GM23338 (cell line): ENCODE measurements around the gene HOXA1.

ENCODE experiments used
- CREB1 ChIP-seq: fragments of 250-450 bp; sonication (Bioruptor Pico); IDR thresholded peaks from 2 replicates; pipeline ENCODE4 v1.5.0; 2020; ENCODE audit warnings: low read depth, mild to moderate bottlenecking, moderate library complexity
- EZH2 ChIP-seq: fragments of 200-600 bp; sonication (generic); IDR thresholded peaks from one replicate; pipeline ENCODE4 v1.8.0; 2017; ENCODE audit warnings: antibody characterized with exemption, mild to moderate bottlenecking, low read depth; ENCODE audit not compliant: unreplicated experiment
- POLR2AphosphoS5 ChIP-seq: IDR thresholded peaks from 2 replicates; pipeline ENCODE4 v1.6.1; 2016; ENCODE audit warnings: antibody characterized with exemption, low read depth
- ZNF331 ChIP-seq: fragments of 250-450 bp; sonication (Bioruptor Pico); IDR thresholded peaks from 2 replicates; pipeline ENCODE4 v1.5.0; 2020; ENCODE audit warnings: low read depth, mild to moderate bottlenecking, moderate library complexity
- TF ChIP-seq, protein P1 (sequence below), 2 experiments: fragments of 200-600 bp in 1 of 2; sonication (generic) in 1 of 2; conservative IDR thresholded peaks; 2 replicates each; pipeline versions ENCODE4 v1.5.1 to v1.6.1; 2016 to 2017; ENCODE audit warnings: antibody characterized with exemption in 2 of 2, low read depth in 2 of 2, mild to moderate bottlenecking in 2 of 2, moderate library complexity in 1 of 2
- TF ChIP-seq, protein P2 (sequence below): IDR thresholded peaks from 2 replicates; pipeline ENCODE4 v1.6.1; 2016; ENCODE audit warnings: antibody characterized with exemption
- TF ChIP-seq, protein P3 (sequence below): fragments of 250-450 bp; sonication (Bioruptor Pico); IDR thresholded peaks from 2 replicates; pipeline ENCODE4 v1.5.0; 2020; ENCODE audit warnings: mild to moderate bottlenecking, moderate library complexity

DNA sequence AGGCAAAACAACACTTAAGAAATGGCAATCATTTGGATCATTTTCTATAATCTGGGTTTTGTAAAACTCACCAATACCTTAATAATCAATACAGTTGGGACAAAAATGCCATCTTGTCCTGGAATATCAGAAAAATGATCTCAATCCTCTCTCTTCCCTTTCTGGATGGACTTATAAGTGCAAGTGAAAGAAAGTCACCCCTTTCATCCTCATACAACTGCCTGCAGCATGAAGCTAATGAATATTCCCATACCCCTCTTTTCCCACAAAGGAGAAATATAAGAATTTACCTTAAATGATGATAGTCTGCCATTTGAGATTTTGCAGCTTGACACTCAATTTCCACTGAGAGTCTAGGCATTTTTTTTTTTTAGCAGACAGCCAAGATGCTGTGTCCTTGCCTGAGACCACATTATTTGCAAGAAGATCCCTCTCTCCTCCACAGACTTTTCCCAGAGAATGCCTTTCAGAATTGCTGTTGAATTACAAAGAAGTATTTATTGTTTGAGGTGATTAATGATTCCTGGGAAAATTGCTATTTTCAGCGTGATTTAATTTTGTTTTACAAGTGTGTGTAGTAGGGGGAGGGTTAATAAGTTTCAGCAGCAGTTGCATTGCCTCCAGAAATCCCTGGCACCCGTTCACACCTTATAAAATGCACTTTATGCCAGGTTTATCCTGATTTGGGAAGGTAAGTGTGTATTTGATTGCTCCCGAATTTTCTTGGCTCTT, 31.0 kb upstream of the HOXA1 start:
- TF ChIP-seq, protein P1, sequence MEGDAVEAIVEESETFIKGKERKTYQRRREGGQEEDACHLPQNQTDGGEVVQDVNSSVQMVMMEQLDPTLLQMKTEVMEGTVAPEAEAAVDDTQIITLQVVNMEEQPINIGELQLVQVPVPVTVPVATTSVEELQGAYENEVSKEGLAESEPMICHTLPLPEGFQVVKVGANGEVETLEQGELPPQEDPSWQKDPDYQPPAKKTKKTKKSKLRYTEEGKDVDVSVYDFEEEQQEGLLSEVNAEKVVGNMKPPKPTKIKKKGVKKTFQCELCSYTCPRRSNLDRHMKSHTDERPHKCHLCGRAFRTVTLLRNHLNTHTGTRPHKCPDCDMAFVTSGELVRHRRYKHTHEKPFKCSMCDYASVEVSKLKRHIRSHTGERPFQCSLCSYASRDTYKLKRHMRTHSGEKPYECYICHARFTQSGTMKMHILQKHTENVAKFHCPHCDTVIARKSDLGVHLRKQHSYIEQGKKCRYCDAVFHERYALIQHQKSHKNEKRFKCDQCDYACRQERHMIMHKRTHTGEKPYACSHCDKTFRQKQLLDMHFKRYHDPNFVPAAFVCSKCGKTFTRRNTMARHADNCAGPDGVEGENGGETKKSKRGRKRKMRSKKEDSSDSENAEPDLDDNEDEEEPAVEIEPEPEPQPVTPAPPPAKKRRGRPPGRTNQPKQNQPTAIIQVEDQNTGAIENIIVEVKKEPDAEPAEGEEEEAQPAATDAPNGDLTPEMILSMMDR (conservative IDR thresholded peaks at IDR 0.05; ENCODE audit: low read depth in 2 of 2): no peak
- TF ChIP-seq POLR2AphosphoS5 (no peak), EZH2 (peak; percentile 46), CREB1 (CRISPR knock-in tag) (no peak), ZNF331 (CRISPR knock-in tag) (no peak)
- TF ChIP-seq, protein P2, sequence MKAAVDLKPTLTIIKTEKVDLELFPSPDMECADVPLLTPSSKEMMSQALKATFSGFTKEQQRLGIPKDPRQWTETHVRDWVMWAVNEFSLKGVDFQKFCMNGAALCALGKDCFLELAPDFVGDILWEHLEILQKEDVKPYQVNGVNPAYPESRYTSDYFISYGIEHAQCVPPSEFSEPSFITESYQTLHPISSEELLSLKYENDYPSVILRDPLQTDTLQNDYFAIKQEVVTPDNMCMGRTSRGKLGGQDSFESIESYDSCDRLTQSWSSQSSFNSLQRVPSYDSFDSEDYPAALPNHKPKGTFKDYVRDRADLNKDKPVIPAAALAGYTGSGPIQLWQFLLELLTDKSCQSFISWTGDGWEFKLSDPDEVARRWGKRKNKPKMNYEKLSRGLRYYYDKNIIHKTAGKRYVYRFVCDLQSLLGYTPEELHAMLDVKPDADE: no peak
- TF ChIP-seq, protein P3, sequence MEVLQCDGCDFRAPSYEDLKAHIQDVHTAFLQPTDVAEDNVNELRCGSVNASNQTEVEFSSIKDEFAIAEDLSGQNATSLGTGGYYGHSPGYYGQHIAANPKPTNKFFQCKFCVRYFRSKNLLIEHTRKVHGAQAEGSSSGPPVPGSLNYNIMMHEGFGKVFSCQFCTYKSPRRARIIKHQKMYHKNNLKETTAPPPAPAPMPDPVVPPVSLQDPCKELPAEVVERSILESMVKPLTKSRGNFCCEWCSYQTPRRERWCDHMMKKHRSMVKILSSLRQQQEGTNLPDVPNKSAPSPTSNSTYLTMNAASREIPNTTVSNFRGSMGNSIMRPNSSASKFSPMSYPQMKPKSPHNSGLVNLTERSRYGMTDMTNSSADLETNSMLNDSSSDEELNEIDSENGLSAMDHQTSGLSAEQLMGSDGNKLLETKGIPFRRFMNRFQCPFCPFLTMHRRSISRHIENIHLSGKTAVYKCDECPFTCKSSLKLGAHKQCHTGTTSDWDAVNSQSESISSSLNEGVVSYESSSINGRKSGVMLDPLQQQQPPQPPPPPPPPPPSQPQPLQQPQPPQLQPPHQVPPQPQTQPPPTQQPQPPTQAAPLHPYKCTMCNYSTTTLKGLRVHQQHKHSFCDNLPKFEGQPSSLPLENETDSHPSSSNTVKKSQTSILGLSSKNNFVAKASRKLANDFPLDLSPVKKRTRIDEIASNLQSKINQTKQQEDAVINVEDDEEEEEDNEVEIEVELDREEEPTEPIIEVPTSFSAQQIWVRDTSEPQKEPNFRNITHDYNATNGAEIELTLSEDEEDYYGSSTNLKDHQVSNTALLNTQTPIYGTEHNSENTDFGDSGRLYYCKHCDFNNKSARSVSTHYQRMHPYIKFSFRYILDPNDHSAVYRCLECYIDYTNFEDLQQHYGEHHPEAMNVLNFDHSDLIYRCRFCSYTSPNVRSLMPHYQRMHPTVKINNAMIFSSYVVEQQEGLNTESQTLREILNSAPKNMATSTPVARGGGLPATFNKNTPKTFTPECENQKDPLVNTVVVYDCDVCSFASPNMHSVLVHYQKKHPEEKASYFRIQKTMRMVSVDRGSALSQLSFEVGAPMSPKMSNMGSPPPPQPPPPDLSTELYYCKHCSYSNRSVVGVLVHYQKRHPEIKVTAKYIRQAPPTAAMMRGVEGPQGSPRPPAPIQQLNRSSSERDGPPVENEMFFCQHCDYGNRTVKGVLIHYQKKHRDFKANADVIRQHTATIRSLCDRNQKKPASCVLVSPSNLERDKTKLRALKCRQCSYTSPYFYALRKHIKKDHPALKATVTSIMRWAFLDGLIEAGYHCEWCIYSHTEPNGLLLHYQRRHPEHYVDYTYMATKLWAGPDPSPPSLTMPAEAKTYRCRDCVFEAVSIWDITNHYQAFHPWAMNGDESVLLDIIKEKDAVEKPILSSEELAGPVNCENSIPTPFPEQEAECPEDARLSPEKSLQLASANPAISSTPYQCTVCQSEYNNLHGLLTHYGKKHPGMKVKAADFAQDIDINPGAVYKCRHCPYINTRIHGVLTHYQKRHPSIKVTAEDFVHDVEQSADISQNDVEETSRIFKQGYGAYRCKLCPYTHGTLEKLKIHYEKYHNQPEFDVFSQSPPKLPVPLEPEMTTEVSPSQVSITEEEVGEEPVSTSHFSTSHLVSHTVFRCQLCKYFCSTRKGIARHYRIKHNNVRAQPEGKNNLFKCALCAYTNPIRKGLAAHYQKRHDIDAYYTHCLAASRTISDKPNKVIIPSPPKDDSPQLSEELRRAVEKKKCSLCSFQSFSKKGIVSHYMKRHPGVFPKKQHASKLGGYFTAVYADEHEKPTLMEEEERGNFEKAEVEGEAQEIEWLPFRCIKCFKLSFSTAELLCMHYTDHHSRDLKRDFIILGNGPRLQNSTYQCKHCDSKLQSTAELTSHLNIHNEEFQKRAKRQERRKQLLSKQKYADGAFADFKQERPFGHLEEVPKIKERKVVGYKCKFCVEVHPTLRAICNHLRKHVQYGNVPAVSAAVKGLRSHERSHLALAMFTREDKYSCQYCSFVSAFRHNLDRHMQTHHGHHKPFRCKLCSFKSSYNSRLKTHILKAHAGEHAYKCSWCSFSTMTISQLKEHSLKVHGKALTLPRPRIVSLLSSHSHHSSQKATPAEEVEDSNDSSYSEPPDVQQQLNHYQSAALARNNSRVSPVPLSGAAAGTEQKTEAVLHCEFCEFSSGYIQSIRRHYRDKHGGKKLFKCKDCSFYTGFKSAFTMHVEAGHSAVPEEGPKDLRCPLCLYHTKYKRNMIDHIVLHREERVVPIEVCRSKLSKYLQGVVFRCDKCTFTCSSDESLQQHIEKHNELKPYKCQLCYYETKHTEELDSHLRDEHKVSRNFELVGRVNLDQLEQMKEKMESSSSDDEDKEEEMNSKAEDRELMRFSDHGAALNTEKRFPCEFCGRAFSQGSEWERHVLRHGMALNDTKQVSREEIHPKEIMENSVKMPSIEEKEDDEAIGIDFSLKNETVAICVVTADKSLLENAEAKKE (CRISPR knock-in tag): no peak
